DND-41 (cell line): ENCODE measurements around the gene NPW.
"Not testable (repeated sequence)": the region's sequence is repeated elsewhere in the genome, so short reads cannot be mapped to it uniquely, and the experiment has no call there.

Experiments
- ATAC-seq: fragments of 200-7000 bp; cut with Tn5 transposase; 3 replicates; pipeline ENCODE4 v1.9.1; 2021; ENCODE audit warnings: low read depth; ENCODE audit not compliant: insufficient read depth
- DNase-seq: peaks from one replicate; pipeline ENCODE4 v3.0.0-alpha.2; 2020
- H2AFZ ChIP-seq: 2 replicates; pipeline ENCODE4 v1.6.0; 2012; ENCODE audit warnings: low read depth, low read length
- H3K27ac ChIP-seq: 2 replicates; pipeline ENCODE4 v1.5.1; 2012; ENCODE audit warnings: low read length, inconsistent platforms
- H3K27me3 ChIP-seq: fragments of 200-600 bp; sonication (generic); 2 replicates; pipeline ENCODE4 v1.6.0; 2012; ENCODE audit warnings: low read length, mild to moderate bottlenecking, inconsistent platforms; ENCODE audit not compliant: insufficient read depth, poor library complexity
- H3K36me3 ChIP-seq: 2 replicates; pipeline ENCODE4 v1.5.1; 2012; ENCODE audit warnings: low read length, inconsistent platforms; ENCODE audit not compliant: insufficient read depth
- H3K4me1 ChIP-seq: 2 replicates; pipeline ENCODE4 v1.5.1; 2012; ENCODE audit warnings: mild to moderate bottlenecking, low read length; ENCODE audit not compliant: insufficient read depth
- H3K4me2 ChIP-seq: 2 replicates; pipeline ENCODE4 v1.6.0; 2012; ENCODE audit warnings: mild to moderate bottlenecking, moderate library complexity, low read length, inconsistent platforms; ENCODE audit not compliant: insufficient read depth
- H3K4me3 ChIP-seq, 2 experiments: fragments of 200-600 bp in 1 of 2; shearing (Covaris generic) in 1 of 2; 2 replicates each; pipeline ENCODE4 v1.5.1; 2012 to 2016; ENCODE audit warnings: inconsistent platforms in 2 of 2, low read length in 2 of 2, mild to moderate bottlenecking in 2 of 2, low read depth in 1 of 2, moderate library complexity in 1 of 2
- H3K79me2 ChIP-seq: 2 replicates; pipeline ENCODE4 v1.6.0; 2012; ENCODE audit warnings: low read length, inconsistent platforms; ENCODE audit not compliant: insufficient read depth
- H3K9ac ChIP-seq: 2 replicates; pipeline ENCODE4 v1.6.0; 2012; ENCODE audit warnings: low read depth, mild to moderate bottlenecking, inconsistent platforms, low read length, moderate library complexity
- H3K9me3 ChIP-seq: 2 replicates; pipeline ENCODE4 v1.5.1; 2012; ENCODE audit warnings: low read length, moderate library complexity, mild to moderate bottlenecking, inconsistent platforms; ENCODE audit not compliant: insufficient read depth, severe bottlenecking
- H4K20me1 ChIP-seq: 2 replicates; pipeline ENCODE4 v1.6.0; 2012; ENCODE audit warnings: low read length; ENCODE audit not compliant: insufficient read depth
- CTCF ChIP-seq: IDR thresholded peaks from 2 replicates; pipeline ENCODE4 v1.5.1; 2012; ENCODE audit warnings: borderline replicate concordance, low read length, moderate library complexity, mild to moderate bottlenecking; ENCODE audit not compliant: poor library complexity, severe bottlenecking; ENCODE audit errors: extremely low read depth
- EZH2 ChIP-seq: IDR thresholded peaks from 3 replicates; pipeline ENCODE4 v1.6.1; 2012; ENCODE audit warnings: borderline replicate concordance, low read depth, mild to moderate bottlenecking, moderate library complexity, low read length, inconsistent platforms; ENCODE audit not compliant: severe bottlenecking

NPW gene

GRCh38 chr16:2009164-2009711, 10.3 kb upstream of the NPW start:
- Histone ChIP-seq H3K4me3 (peak overlapping the region; percentile 70 to 97), H3K27me3 (no peaks in the 10 kb centered on the region), H4K20me1 (peaks cover 51% of the 10 kb centered on the region), H3K27ac (peak overlapping the region; percentile 80), H3K4me1 (peaks cover 45% of the 10 kb centered on the region), H3K9me3 (no peaks in the 10 kb centered on the region), H3K9ac (peak overlapping the region; percentile 95), H3K4me2 (peak overlapping the region; percentile 89), H3K79me2 (peaks cover 65% of the 10 kb centered on the region), H3K36me3 (peaks cover 37% of the 10 kb centered on the region), H2AFZ (peak overlapping the region; percentile 73)
- DNase-seq (peak; percentile 34), ATAC-seq (peak; percentile 37)
- TF ChIP-seq EZH2 (no peak), CTCF (no peak)

- H3K9me3 ChIP-seq = no peaks in the 10 kb centered on the region
- peaks cover 58% of the 10 kb centered on the region for H3K79me2 ChIP-seq
- DNase-seq (peak; percentile 79), ATAC-seq (peak; percentile 86)
- peaks cover 44% of the 10 kb centered on the region for H4K20me1 ChIP-seq
- peak within 1 kb of the TSS; percentile 70 to 97 for H3K4me3 ChIP-seq
- H3K4me1 ChIP-seq = peaks cover 45% of the 10 kb centered on the region
- peak within 1 kb of the TSS; percentile 80 for H3K27ac ChIP-seq
- H3K27me3 ChIP-seq = no peaks in the 10 kb centered on the region
- no peak for TF ChIP-seq CTCF
- H3K36me3 ChIP-seq = peaks cover 30% of the 10 kb centered on the region
- H2AFZ ChIP-seq = peak within 1 kb of the TSS; percentile 76
- H3K9ac ChIP-seq = peak within 1 kb of the TSS; percentile 95
- H3K4me2 ChIP-seq = peak within 1 kb of the TSS; percentile 90
These were observed 9.6 kb upstream of the NPW start, which contains the start of gene ZNF598 for GRCh38 chr16:2009791-2010510. Gene ZNF598 (minus strand): TSS chr16:2009821.

GRCh38 chr16:2011726-2012125, 7.9 kb upstream of the NPW start:
- peaks cover 15% of the 10 kb centered on the region for H3K36me3 ChIP-seq
- not testable (repeated sequence) for H3K4me3 ChIP-seq, H3K27me3 ChIP-seq, H3K9me3 ChIP-seq, ATAC-seq, H3K4me2 ChIP-seq, H3K9ac ChIP-seq, H3K27ac ChIP-seq, DNase-seq, H2AFZ ChIP-seq
- peaks cover 40% of the 10 kb centered on the region for H3K79me2 ChIP-seq
- H3K4me1 ChIP-seq = peaks cover 32% of the 10 kb centered on the region
- peaks cover 26% of the 10 kb centered on the region for H4K20me1 ChIP-seq

GRCh38 chr16:2013527-2013926, 6.1 kb upstream of the NPW start:
- ATAC-seq (no peak), DNase-seq (no peak)
- Histone ChIP-seq H4K20me1 (peaks cover 8% of the 10 kb centered on the region), H2AFZ (no peak overlapping the region), H3K36me3 (no peaks in the 10 kb centered on the region), H3K4me1 (peaks cover 14% of the 10 kb centered on the region), H3K4me3 (no peak overlapping the region), H3K4me2 (no peak overlapping the region), H3K27ac (no peak overlapping the region), H3K9ac (no peak overlapping the region), H3K9me3 (no peaks in the 10 kb centered on the region), H3K27me3 (no peaks in the 10 kb centered on the region), H3K79me2 (peaks cover 22% of the 10 kb centered on the region)
- TF ChIP-seq CTCF = no peak
- TF ChIP-seq EZH2 = no peak
